ENCODE results near the gene IP6K3. TPM values are rescaled to one million over a fixed set of nuclear protein-coding genes. Genes with fewer than 3 reads are reported as not detected.

The IP6K3 gene
- total and polyA plus RNA-seq, 2 experiments from 2014 or later: 0.14 to 0.16 TPM

DNA sequence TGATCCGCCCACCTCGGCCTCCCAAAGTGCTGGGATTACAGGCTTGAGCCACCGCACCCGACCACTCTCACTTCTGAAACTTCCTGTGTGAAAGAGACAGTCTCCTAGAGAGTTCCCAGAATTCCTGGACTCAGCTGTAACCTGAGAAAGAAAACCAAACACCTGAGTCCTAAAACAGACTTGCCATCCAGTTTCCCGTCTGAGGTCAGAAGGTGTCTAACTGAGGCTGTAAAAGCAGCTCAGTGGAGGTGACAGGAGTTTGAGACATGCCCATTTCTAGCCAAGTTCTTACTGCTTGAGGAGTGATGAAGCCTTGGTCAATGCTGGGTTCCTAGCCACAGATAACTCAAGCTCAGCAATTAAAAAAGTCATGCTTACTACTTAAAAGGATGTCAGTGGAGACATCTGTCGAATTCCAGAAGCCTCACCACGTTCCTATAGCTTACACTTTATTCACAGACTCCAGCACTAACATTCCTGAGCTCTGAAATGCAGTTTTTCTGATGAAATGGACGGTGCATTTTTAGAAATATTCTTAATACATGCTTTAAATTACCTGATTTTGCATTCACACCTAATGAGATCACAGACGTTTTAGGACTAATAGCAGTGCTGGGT lies 41.3 kb downstream of the IP6K3 start (continued):
- TF ChIP-seq ZNF462 (CRISPR knock-in tag; IDR thresholded peaks at IDR 0.05): no peak

- H3K27ac Mint-ChIP-seq: no peak overlapping the region
- no peak overlapping the region for H2AFZ ChIP-seq
- peaks cover 2% of the 10 kb centered on the region for H3K27me3 Mint-ChIP-seq (ENCODE audit: insufficient read depth, low read depth, poor library complexity)
- no peak overlapping the region for H3K27ac ChIP-seq (ENCODE audit: low read depth)
- H3K79me2 ChIP-seq (replicated peaks; ENCODE audit: insufficient read depth): peaks cover 8% of the 10 kb centered on the region; the same call in 1 of the 2 replicates
- ATAC-seq: no peak
- 0 out of 2 replicates have a peak, but pooled peaks cover 8% of the 10 kb centered on the region for H3F3A ChIP-seq (replicated peaks; ENCODE audit: low read depth)
- H3K9me2 ChIP-seq (ENCODE audit: insufficient read depth): no peaks in the 10 kb centered on the region
- H3K27me3 ChIP-seq (ENCODE audit: insufficient read depth): no peaks in the 10 kb centered on the region
- H3K4me2 ChIP-seq: no peak overlapping the region
- H3K36me3 Mint-ChIP-seq (ENCODE audit: low read depth): peaks cover 35% of the 10 kb centered on the region
- H3K9me3 Mint-ChIP-seq: no peaks in the 10 kb centered on the region
- H3K4me3 Mint-ChIP-seq: no peak overlapping the region
- DNase-seq (ENCODE audit: low spot score): no peak
- peaks cover 2% of the 10 kb centered on the region; the same call in 1 of the 2 replicates for H3K4me1 ChIP-seq (ENCODE audit: insufficient read depth)
- H4K20me1 ChIP-seq (replicated peaks; ENCODE audit: insufficient read depth): peaks cover 38% of the 10 kb centered on the region
- H3K4me3 ChIP-seq: no peak overlapping the region
- H3K36me3 ChIP-seq (ENCODE audit: insufficient read depth): peaks cover 23% of the 10 kb centered on the region
- peaks cover 35% of the 10 kb centered on the region for H3K4me1 Mint-ChIP-seq
- TF ChIP-seq CTCF (conservative IDR thresholded peaks at IDR 0.05; ENCODE audit: low read depth in 2 of 2) (no peak), NANOG (IDR thresholded peaks at IDR 0.05; ENCODE audit: borderline replicate concordance) (no peak), EZH2 (IDR thresholded peaks at IDR 0.05; ENCODE audit: low read depth, unreplicated experiment) (no peak), EZH2phosphoT487 (IDR thresholded peaks at IDR 0.05; ENCODE audit: unreplicated experiment) (no peak)
These were observed 42.3 kb downstream of the IP6K3 start for GRCh38 chr6:33704215-33705066.

All from GM23338 (cell line).